ENCODE measurements around the gene SMAD5.

DNA sequence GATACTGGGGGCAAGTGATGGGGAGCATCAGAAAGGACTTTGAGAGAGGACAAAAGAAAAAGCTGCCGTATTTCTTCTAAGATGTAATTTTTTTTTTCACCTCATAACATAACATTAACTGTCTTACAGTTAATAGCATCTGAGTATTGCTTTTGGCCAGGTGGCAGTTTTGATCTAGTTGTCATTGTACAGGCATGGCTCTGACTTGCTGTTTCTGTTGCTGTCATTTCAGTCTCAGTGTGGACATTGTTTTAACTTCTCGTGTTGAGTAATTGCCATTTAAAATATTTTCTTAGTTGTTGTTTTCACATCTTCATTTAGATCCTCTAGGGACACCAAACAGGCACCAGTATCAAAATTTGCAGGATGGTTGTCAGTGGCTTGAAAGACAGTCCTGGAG is 12.4 kb downstream of the SMAD5 start:
- TF ChIP-seq, protein P1, sequence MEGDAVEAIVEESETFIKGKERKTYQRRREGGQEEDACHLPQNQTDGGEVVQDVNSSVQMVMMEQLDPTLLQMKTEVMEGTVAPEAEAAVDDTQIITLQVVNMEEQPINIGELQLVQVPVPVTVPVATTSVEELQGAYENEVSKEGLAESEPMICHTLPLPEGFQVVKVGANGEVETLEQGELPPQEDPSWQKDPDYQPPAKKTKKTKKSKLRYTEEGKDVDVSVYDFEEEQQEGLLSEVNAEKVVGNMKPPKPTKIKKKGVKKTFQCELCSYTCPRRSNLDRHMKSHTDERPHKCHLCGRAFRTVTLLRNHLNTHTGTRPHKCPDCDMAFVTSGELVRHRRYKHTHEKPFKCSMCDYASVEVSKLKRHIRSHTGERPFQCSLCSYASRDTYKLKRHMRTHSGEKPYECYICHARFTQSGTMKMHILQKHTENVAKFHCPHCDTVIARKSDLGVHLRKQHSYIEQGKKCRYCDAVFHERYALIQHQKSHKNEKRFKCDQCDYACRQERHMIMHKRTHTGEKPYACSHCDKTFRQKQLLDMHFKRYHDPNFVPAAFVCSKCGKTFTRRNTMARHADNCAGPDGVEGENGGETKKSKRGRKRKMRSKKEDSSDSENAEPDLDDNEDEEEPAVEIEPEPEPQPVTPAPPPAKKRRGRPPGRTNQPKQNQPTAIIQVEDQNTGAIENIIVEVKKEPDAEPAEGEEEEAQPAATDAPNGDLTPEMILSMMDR (conservative IDR thresholded peaks at IDR 0.05) = no peak
- TF ChIP-seq ZFX (IDR thresholded peaks at IDR 0.05) = no peak
